Body of pancreas (tissue), 4 donors: ENCODE measurements around the gene HOXD12.

Source experiments
- POLR2A ChIP-seq, 3 donors: fragments of 450-650 bp; IDR thresholded peaks; one replicate each; pipeline ENCODE4 v1.6.1; 2016; ENCODE audit warnings: antibody characterized with exemption in 3 of 3, mild to moderate bottlenecking in 2 of 3
- TF ChIP-seq, protein P1 (sequence below), 7 experiments: fragments of 450-650 bp in 4 of 7; fragments of 200-600 bp in 3 of 7; sonication (generic) in 3 of 7; IDR thresholded peaks; one replicate each; pipeline ENCODE4 v1.5.1; 2016 to 2019; ENCODE audit warnings: antibody characterized with exemption in 7 of 7

DNA sequence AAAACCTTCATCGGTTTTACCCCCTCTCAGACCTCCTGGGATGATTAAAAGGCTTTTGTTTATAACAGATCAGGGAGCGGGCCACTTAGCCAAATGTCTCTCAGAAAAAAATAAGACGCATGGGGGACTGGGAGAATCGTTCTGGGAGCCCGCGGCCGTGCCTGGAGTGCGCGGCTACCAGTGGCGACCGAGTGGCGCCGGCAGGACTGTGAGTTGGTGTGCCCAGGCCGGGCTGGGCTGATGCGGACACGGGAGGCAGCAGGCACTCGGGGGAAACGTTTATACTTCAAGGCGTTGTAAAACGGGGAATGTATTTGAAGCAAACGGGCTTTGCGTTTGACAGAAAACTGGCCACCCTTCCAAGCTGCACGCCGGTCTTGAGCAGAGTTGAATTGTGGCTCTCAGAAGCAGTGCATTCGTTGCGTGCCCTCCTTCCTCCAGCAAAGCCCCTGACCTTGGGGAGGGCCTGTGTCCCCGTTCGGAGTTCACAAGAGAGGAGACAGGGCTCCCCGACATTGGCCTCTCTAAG, 12.3 kb downstream of the HOXD12 start:
- TF ChIP-seq, protein P1, sequence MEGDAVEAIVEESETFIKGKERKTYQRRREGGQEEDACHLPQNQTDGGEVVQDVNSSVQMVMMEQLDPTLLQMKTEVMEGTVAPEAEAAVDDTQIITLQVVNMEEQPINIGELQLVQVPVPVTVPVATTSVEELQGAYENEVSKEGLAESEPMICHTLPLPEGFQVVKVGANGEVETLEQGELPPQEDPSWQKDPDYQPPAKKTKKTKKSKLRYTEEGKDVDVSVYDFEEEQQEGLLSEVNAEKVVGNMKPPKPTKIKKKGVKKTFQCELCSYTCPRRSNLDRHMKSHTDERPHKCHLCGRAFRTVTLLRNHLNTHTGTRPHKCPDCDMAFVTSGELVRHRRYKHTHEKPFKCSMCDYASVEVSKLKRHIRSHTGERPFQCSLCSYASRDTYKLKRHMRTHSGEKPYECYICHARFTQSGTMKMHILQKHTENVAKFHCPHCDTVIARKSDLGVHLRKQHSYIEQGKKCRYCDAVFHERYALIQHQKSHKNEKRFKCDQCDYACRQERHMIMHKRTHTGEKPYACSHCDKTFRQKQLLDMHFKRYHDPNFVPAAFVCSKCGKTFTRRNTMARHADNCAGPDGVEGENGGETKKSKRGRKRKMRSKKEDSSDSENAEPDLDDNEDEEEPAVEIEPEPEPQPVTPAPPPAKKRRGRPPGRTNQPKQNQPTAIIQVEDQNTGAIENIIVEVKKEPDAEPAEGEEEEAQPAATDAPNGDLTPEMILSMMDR (IDR thresholded peaks at IDR 0.05) = no peak
- no peak for TF ChIP-seq POLR2A (IDR thresholded peaks at IDR 0.05)
